NCI-H82 treated with DMSO at 0.1 percent for 48 hours (cell line): ENCODE results near the gene ZNF354C.

Experiments used
- DNase-seq: peaks from one replicate; lab custom pipeline; 2025; ENCODE audit not compliant: unreplicated experiment; lab: John Stamatoyannopoulos, UW

Gene ZNF354C

GRCh38 chr5:179113945-179114641 is 53.9 kb downstream of the ZNF354C start:
- no peak for DNase-seq

- no peak for DNase-seq
Measured at GRCh38 chr5:179114756-179115155, 54.6 kb downstream of the ZNF354C start.

- DNase-seq = no peak
Measured at GRCh38 chr5:179115307-179115706, 55.1 kb downstream of the ZNF354C start.

- DNase-seq = no peak
Measured at GRCh38 chr5:179115845-179116524, 55.8 kb downstream of the ZNF354C start.

- DNase-seq = no peak
Measured at GRCh38 chr5:179118338-179118737, 58.2 kb downstream of the ZNF354C start.

- no peak for DNase-seq
Measured at GRCh38 chr5:179118756-179119414, 58.7 kb downstream of the ZNF354C start.

GRCh38 chr5:179119415-179120170 is 59.4 kb downstream of the ZNF354C start:
- DNase-seq = no peak

- no peak for DNase-seq
Measured at GRCh38 chr5:179120421-179120861, 60.3 kb downstream of the ZNF354C start.

- no peak for DNase-seq
Measured at GRCh38 chr5:179120951-179121666, 60.9 kb downstream of the ZNF354C start.

GRCh38 chr5:179121667-179122111 is 61.5 kb downstream of the ZNF354C start:
- DNase-seq = no peak

- no peak for DNase-seq
Measured at GRCh38 chr5:179122411-179123108, 62.4 kb downstream of the ZNF354C start.

- no peak for DNase-seq
Measured at GRCh38 chr5:179123109-179123426, 62.9 kb downstream of the ZNF354C start.

GRCh38 chr5:179123491-179124272 is 63.5 kb downstream of the ZNF354C start:
- DNase-seq = no peak

- no peak for DNase-seq
Measured at GRCh38 chr5:179124273-179124852, 64.2 kb downstream of the ZNF354C start.

- DNase-seq = no peak
Measured at GRCh38 chr5:179124853-179125788, 64.9 kb downstream of the ZNF354C start.

- DNase-seq = no peak
Measured at GRCh38 chr5:179125789-179126505, 65.8 kb downstream of the ZNF354C start.

GRCh38 chr5:179126506-179126991 is 66.4 kb downstream of the ZNF354C start:
- no peak for DNase-seq
